GM19043 (cell line): Measurements from ENCODE around the gene ZER1.
A peak's percentile ranks its signal among the peaks of the same experiment; 100 is the strongest.
"Not testable (repeated sequence)": the region's sequence is repeated elsewhere in the genome, so short reads cannot be mapped to it uniquely, and the experiment has no call there.

Source experiments
- ATAC-seq: cut with Tn5 transposase; IDR thresholded peaks from one replicate; pipeline ENCODE4 v1.9.1; 2021; ENCODE audit warnings: low read depth; ENCODE audit not compliant: unreplicated experiment

The ZER1 gene

DNA sequence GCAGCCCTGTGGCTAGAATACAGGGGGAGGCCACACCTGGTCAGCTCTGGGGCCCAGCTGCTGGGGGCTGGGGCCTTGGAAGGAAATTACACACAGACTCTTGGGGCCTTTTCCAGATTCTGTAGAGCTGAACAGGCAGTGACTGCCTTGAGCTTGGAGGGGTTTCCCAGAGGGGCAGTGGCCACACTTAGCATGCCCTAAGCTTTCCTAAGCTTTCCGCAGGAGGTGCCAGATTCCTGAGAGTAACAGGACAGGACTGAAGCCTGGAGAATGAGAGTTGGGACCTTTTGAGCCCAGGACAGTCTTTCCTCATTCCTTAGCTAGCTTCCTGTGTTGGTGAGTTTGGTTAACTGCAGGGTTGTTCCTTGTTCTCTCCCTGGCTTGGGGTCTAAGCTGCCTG is 16.7 kb upstream of the ZER1 start:
- no peak for ATAC-seq

DNA sequence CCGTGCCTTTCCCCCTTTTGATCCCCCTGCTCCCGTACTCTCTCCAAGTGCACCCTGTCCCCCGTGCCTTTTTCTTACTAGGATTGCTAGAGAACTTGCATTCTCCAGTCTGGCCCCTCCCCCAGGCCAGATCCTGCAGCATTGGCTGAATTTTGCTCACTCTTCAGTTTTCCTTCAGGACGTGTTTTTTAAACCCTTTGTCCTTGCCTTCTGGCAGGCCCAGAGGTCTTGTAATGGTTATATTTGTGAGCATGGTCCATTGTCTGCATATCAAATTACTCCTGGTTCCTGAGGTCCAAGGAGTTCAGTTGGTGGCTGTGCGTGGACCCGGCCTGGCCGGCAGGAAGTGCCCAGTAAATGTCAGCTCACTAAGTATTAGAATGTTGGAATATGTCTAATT is 15.9 kb upstream of the ZER1 start:
- no peak for ATAC-seq

- ATAC-seq, result peak; percentile 78
Measured at GRCh38 chr9:128786681-128787601, 15.2 kb upstream of the ZER1 start, which contains the start of gene TBC1D13. Gene TBC1D13, plus strand, starts transcription at chr9:128787253. Its CDS starts 101 bp downstream, at chr9:128787354.

DNA sequence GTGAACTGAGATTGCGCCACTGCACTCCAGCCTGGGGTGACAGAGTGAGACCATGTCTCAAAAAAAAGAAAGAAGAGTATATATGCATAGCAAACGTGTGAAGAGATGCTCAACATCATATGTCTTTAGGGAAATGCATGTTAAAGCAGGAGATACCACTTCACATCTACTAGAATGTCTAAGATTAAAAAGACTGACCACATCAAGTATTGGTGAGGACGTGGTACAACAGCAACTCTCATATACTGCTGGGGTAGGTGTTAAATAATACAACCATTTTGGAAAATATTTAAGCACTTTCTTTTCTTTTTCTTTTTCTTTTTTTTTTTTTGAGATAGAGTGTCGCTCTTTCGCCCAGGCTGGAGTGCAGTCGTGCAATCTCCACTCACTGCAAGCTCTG is 13.7 kb upstream of the ZER1 start:
- no peak for ATAC-seq

DNA sequence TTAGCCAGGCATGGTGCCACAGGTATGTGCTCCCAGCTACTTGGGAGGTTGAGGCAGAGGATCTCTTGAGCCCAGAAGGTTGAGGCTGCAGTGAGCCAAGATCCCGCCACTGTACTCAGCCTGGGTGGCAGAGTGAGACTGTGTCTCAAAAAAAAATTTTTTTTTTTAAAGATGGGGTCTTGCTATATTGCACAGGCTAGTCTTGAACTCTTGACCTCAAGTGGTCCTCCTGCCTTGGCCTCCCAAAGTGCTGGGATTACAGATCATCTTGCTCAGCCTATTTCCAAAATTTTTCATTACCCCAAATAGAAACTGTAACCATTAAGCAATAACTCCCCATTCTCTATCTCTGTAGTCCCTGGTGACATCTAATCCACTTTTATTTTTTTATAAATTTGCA is 10.9 kb upstream of the ZER1 start:
- ATAC-seq, result no peak

- no peak for ATAC-seq
Measured at GRCh38 chr9:128781187-128782070, 9.7 kb upstream of the ZER1 start.

DNA sequence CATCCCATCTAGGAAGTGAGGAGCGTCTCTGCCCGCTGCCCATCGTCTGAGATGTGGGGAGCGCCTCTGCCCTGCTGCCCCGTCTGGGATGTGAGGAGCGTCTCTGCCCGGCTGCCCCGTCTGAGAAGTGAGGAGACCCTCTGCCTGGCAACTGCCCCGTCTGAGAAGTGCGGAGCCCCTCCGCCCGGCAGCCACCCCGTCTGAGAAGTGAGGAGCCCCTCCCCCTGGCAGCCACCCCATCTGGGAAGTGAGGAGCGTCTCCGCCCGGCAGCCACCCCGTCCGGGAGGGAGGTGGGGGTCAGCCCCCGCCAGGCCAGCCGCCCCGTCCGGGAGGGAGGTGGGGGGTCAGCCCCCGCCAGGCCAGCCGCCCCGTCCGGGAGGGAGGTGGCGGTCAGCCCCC is 8.4 kb upstream of the ZER1 start:
- not testable (repeated sequence) for ATAC-seq

DNA sequence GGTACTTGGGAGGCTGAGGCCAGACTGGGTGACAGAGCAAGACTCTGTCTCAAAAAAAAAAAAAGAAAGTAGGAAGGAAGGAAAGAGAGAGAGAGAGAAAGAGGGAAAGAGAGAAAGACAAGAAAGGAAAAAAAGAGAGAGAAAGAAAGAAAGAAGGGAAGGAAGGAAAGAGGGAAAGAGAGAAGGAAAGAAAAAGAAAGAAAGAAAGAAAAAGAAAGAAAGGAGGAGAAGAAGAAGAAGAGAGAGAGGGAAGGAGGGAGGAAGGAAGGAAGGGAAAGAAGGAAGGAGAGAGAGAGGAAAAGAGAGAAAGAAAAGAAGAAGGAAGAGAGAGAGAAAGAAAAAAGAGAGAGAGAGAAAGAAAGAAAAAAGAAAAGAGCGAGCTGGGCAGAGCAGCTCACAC is 3.1 kb upstream of the ZER1 start:
- no peak for ATAC-seq

DNA sequence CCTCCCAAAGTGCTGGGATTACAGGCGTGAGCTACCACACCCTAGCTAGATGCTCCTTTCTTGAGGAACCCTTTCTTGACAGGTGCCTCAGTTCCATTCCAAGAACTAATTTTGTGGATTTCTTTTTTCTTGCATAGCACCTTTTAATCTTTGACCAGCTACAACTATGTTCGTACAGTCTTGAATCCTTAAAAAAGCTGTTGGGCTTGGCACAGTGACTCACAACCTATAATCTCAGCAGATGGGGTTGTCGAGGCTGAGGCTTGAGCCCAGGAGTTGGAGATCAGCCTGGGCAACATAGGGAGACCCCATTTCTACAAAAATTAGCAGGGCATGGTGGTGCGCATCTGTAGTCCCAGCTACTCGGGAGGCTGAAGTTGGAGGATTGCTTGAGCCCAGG is 1.3 kb upstream of the ZER1 start:
- no peak for ATAC-seq

DNA sequence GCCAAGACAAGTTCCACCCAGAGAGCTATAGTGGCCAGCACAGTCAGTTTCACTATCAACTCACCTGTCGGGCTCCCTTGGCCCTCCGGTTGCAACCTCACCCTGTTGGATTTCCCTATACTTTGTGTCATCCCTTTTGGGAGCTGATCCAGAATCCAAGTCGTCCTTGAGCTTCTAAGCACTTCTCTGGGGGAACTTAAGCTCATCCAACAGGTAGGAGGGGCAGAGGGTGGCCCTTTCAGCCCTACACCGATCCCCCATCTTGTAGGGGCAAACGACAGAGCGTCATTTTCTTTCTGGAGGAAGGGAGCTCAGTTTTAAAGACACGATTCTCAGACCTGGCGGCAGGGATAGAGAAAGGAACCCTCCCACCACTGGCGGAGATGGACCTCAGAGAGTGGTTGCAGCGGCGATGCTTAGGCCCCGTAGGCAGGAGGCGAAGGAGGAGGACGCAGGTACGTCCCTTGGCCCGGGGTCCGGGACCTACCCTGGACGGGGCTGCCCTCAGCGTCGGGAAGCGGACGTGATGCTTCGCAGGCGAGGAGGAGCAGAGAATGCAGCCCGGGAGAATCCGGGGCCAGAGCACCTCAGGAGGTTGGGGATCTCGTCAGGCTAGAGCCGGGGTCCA is 519 bp downstream of the ZER1 start:
- ATAC-seq, result peak; percentile 6

- ATAC-seq, result no peak
Measured at GRCh38 chr9:128770286-128771030, 1.3 kb downstream of the ZER1 start.

DNA sequence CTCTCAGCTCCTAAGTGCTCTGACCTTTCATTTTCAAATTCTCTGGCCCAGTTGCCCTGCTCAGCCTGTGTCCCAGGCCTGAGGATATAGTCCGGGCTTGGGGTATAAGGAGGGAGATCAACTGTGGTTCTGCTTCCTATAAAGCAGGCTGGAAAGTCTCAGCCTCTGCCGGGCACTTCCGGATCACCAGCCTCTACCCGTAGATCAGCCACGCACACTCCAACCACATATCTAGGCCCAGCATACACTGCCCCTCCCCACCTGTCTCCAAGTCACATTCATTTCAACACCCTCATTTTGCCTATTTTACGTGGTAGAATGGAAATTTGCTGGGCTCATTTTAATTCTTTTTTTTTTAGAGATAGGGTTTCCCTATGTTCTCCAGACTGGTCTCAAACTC is 3.1 kb downstream of the ZER1 start:
- ATAC-seq, result no peak

- no peak for ATAC-seq
Measured at GRCh38 chr9:128765499-128765898, 6.2 kb downstream of the ZER1 start.

GRCh38 chr9:128764361-128764760 is 7.4 kb downstream of the ZER1 start:
- ATAC-seq, result no peak

DNA sequence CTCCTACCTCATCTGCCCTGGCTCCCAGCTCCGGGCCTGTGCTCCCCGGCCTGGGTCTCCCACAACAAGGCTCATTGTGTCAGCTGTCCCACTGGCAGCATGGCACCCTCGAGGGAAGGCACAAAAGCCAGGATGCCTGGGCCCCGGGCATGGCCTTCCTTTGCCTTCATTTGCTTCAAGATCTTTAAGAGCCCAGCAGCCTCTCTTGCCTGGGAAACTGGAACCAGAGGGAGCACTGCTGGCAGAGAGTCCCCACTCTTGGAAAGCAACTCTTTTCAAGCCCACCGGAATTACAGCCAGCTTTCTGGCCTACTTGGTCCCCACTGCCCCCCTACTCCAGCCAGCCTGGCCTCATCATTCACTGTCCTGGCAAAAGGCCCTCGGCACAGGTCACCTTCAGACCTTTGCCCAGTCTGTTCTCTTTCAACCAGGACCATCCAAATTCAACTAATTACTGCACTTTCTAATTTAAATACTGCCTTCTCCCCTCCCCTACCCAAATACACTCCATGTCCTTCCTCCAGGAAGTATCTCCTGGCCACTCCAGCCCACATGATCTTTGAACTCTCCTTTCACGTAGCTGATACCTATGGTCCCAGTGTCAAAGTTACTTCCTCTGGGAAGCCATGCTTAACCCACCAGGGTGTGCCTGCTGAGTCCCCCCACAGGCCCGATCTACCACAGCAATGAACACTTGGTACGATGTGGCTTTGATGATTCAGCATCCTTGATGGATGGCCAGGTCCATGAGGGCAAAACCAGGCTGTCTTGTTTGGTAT is 8.9 kb downstream of the ZER1 start:
- no peak for ATAC-seq

GRCh38 chr9:128757602-128758001 is 14.1 kb downstream of the ZER1 start:
- no peak for ATAC-seq

GRCh38 chr9:128753627-128754026 is 18.1 kb downstream of the ZER1 start:
- no peak for ATAC-seq

- ATAC-seq, result no peak
Measured at GRCh38 chr9:128750926-128751595, 20.7 kb downstream of the ZER1 start.

- ATAC-seq, result no peak
Measured at GRCh38 chr9:128747241-128747640, 24.5 kb downstream of the ZER1 start.
